Vagina (tissue), 2 donors: ENCODE data around the gene KCNQ2.

Experiments
- POLR2A ChIP-seq, 2 donors: fragments of 450-650 bp; IDR thresholded peaks; one replicate each; pipeline ENCODE4 v1.6.1; 2017; ENCODE audit warnings: antibody characterized with exemption in 2 of 2, mild to moderate bottlenecking in 2 of 2, moderate library complexity in 2 of 2
- POLR2AphosphoS5 ChIP-seq, 2 donors: sonication (generic); formaldehyde crosslinking; IDR thresholded peaks; one replicate each; pipeline ENCODE4 v1.9.0; 2017; ENCODE audit warnings: antibody characterized with exemption in 2 of 2, mild to moderate bottlenecking in 2 of 2, low read depth in 1 of 2; ENCODE audit not compliant: insufficient read depth in 1 of 2
- TF ChIP-seq, protein P1 (sequence below), 3 experiments: fragments of 450-650 bp in 2 of 3; fragments of 200-600 bp in 1 of 3; sonication (generic) in 1 of 3; IDR thresholded peaks; one replicate each; pipeline ENCODE4 v1.5.1; 2017 to 2019; ENCODE audit warnings: antibody characterized with exemption in 3 of 3, mild to moderate bottlenecking in 2 of 3, moderate library complexity in 2 of 3

DNA sequence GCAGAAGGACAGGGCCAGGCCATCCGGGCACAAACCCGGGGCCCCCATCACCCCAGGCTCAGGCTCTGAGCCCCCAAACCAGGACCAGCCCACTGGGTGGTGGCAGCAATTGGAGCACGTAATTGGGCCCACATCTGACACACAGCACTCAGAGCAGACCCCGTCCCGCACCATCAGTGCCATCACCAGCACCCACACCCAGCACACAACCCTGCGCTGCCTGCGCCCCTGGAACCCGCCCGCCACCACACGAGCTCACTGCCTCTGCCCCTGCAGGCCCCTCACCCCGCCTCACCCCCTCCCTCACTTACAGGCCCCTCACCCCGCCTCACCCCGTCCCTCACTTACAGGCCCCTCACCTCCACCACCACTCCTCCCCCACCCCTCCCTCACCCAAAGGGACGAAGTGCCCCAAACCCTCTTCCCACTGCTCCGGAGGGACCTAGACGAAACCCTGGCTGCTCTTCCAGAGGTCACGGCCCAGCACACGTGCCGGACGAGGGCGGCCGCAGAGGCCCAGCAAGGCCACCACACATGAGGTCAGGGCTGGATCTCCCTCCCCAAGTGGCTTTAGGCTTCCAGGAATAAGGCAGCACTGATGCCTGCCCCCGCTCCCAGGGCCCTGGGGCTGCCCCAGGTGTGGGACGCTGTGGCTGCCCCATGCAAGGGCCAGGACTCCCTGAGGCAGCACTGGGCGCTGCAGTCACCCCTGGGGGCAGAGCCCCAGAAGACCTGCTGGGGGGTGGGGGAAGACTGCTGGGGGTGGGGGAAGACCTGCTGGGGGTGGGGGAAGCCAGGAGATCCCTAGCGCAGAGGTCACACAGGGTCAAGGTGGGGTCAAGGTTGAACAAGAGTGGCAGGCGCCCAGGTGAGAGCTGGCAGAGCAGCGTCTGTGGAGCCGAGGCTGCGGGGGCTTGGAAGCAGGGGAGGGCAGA is 22.4 kb downstream of the KCNQ2 start:
- TF ChIP-seq, protein P1, sequence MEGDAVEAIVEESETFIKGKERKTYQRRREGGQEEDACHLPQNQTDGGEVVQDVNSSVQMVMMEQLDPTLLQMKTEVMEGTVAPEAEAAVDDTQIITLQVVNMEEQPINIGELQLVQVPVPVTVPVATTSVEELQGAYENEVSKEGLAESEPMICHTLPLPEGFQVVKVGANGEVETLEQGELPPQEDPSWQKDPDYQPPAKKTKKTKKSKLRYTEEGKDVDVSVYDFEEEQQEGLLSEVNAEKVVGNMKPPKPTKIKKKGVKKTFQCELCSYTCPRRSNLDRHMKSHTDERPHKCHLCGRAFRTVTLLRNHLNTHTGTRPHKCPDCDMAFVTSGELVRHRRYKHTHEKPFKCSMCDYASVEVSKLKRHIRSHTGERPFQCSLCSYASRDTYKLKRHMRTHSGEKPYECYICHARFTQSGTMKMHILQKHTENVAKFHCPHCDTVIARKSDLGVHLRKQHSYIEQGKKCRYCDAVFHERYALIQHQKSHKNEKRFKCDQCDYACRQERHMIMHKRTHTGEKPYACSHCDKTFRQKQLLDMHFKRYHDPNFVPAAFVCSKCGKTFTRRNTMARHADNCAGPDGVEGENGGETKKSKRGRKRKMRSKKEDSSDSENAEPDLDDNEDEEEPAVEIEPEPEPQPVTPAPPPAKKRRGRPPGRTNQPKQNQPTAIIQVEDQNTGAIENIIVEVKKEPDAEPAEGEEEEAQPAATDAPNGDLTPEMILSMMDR (IDR thresholded peaks at IDR 0.05) = no peak
- no peak for TF ChIP-seq POLR2A (IDR thresholded peaks at IDR 0.05)
- no peak for TF ChIP-seq POLR2AphosphoS5 (IDR thresholded peaks at IDR 0.05; ENCODE audit: insufficient read depth in 1 of 2, low read depth in 1 of 2)
